HG03520 (cell line): ENCODE results near the gene S100A11.
A peak's percentile ranks its signal among the peaks of the same experiment; 100 is the strongest.

Source experiments
- ATAC-seq: cut with Tn5 transposase; IDR thresholded peaks from one replicate; pipeline ENCODE4 v1.9.1; 2021; ENCODE audit warnings: mild to moderate bottlenecking, moderate library complexity; ENCODE audit not compliant: unreplicated experiment

S100A11 gene

GRCh38 chr1:151985768-151986167, 51.0 kb downstream of the S100A11 start:
- no peak for ATAC-seq

GRCh38 chr1:151985270-151985669, 51.5 kb downstream of the S100A11 start:
- ATAC-seq = no peak

DNA sequence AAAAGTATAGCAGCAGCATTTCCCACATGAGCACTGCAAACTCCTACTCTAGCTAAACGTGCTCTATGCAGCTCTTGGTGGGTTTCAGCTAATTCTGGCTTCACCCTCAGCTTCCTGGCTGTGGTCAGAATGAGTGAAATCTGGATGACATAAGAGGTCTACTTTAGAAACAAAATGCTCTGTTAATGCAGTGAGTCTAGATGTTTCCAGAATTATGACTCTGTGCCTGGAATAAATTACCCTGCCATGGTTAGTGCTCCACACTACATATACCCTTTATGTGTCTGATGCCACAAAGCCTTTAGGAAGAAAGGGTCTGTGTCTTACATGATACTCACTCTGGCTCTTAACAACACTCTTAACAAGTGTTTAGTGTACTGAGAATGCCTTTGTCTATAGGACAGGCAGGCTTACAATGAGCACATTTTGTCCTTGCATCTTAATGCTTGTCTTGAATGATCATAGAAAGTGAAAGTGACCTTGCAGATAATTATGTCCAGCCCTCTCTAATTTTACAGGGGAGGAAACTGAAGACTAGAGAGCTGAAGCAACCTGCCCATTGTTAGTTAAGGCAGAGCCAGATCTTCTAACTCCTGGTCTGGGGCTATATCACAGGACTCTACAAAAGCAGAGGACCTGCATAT, 52.4 kb downstream of the S100A11 start:
- ATAC-seq = peak; percentile 65
